Stimulated activated naive CD4-positive, alpha-beta T cell treated with Interleukin-2 at 50 U/mL for 16 hours (primary cell): Measurements from ENCODE around the gene AURKAIP1.

Experiments used
- DNase-seq: peaks from one replicate; lab custom pipeline; 2025; lab: John Stamatoyannopoulos, UW

AURKAIP1 gene

DNA sequence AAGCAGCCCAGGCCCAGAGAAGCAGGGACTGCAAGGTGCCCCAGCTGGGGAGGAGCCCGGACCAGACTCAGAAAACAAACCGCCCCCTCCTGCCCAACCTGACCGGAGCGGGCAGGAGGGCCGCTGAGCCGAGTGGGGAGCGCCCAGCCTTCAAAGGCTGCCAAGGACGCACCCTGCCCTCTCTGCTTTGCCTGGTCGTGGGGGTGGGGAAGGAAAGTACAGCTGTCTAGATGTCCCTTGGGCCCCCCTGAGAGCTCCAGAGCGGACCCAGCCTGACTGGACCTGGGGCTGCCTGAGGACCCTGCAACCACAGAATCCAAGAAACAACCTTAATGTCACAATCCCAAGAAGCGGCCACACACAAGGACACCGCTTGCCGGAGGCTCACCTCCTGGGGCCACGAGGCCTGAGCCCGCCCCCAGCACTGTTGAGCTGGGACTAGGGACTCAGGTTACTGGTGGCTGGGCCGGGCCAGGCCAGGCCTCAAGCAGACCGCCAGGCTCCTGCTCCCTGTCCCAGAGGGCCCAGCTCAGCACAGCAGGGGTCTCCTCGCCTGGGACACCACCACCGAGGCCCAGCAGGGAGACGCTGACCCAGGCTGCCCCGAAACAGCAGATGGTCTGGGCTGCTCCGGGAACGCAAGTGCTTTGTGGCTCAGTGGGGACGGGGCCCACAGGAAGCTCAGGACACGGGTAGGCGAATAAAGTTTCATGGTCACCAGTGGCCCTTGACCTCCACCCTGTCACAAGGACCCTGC, 27.2 kb downstream of the AURKAIP1 start:
- DNase-seq: no peak

GRCh38 chr1:1347026-1347595, 27.9 kb downstream of the AURKAIP1 start:
- DNase-seq: no peak

- no peak for DNase-seq
Measured at GRCh38 chr1:1346501-1346890, 28.5 kb downstream of the AURKAIP1 start.

DNA sequence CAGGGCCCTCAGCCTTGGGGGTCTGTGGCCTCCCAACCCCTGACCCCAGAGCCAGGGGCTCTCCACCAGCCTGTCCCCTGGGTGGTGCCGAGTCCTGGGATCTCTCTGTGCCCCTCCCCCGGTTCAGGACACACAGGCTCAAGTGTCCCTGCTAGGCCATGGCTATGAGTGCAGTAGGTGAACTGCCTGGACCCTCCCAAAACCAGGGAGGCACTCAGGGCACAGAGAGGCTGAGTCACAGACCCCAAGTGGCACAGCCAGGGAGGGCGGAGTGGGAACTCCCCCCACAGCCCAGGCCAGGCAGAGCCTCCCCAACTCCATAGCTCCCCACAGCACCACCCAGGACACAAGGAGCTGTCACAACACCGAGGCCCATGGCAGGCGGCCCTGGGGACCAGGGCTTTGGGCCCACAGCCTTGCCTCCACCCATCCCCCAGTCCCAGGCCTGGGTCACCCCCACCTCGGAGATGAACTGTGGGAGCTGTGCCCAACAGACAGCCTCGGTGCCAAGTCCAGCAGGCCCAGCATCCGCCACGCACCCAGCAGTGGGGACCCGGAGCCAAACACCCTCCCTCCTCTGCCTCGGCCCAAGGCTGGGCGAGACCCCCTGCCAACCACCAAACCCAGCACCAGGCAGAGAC, 29.0 kb downstream of the AURKAIP1 start:
- no peak for DNase-seq

DNA sequence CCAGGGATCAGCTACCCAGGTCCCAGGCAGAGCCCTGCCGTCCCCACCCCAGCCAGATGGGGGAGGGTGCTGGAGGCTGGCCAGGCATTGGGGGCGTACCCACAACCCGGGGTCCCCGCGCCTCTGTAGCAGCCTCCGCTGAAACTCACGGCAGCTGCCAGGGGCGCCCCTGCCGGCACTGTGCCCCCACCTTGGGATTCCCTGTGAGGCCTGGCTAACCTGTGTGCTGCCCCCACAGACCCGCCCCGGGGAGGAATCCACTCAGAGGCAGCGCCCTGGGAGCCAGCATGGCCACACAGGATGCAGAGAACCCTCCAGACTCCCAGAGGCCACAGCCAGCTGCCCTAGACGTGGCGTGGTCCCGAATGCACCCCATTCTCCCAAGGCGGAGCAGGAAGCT, 29.6 kb downstream of the AURKAIP1 start:
- DNase-seq: no peak

GRCh38 chr1:1344655-1345361, 30.2 kb downstream of the AURKAIP1 start:
- DNase-seq: peak; percentile 43

- no peak for DNase-seq
Measured at GRCh38 chr1:1343811-1344421, 31.1 kb downstream of the AURKAIP1 start.

DNA sequence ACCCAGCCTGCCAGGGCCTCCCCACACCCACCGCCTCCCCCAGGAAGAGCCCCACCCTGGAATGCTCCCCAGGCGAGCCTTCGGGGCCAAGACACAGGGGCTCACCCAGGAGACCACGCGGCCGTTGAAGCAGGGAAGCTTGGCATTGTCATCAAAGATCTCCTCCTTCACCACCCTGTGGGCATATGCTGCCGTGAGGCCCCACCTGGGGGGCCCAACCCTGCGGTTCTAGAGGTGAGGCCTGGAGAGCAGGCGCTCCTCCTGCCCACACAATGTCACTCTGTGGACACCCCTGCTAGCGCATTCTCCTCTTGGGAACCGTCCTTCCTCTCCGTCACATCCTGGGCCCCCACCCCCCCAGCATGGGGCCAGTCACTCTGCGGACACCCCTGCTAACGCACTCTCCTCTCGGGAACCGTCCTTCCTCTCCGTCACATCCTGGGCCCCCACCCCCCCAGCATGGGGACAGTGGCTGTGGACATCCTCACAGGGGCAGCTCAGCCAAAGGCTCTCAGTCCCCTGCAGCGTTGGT, 32.4 kb downstream of the AURKAIP1 start:
- DNase-seq: no peak

DNA sequence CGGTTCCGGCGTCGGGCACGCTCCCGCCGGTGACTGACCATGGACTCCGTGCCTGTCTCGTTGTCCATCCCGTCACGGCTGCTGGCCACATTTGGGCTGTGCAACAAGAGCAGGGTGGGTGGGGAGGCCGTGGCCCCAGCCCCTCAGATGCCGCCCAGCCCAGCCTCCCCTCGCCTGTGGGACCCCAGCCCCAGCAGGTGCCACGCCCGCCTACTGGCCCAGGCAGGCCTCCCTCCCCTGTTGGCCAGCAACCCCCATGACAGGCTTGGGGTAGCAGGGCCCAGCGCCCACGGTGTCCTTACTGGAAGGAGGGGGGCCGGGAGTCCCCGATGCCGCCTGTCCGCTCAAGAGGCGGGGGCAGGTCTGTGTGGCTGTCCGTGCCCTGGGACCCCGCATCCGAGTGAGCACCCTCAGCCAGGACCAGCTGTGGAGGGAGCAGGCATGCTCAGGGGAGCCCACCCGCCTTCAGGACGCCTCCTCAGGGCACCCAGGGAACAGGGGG, 32.9 kb downstream of the AURKAIP1 start:
- no peak for DNase-seq

- no peak for DNase-seq
Measured at GRCh38 chr1:1341549-1342021, 33.4 kb downstream of the AURKAIP1 start.

DNA sequence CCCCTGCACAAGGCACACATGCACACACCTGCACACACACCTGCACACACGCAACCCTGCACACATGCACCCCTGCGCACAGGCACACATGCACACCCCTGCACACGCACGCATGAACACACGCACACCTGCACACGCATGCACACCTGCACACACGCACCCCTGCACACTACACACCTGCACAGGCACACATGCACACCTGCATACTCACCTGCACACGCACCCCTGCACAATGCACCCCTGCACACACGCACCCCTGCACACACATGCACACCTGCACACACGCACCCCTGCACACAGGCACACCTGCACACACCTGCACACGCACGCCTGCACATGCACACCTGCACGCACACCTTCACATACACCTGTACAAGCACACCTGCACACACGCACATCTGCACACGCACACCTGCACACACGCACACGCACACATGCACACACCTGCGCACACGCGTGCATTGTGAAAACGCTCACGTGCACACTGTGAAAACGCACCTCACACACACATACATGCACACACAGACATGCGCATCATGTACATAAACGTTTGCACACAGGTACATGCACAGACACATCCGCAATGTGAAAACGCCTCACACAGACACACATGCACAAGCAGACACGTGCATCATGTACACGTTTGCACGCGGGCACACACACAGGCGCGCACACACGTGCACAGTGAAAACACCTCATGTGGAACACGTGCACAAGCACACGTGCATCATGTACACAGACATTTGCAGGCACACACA, 34.0 kb downstream of the AURKAIP1 start:
- DNase-seq: no peak

DNA sequence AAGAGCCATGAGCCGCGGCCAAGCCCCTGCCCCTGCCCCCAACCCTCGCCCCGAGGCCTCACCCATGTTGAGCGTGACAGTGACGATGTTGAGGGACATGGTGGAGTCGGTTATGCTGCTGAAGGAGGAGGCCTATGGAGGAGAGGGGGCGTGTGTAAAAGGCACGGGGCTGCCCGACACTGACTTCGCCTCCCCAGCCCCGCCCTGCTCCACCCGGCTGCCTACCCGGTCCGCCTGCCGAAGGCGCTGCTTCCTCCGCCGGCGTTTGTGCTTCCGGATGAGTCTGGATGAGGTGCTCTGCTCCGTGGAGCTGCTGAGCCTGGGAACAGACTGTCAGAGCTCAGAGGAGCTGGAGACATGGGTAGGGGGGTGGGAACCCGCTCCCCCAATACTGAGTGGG, 34.8 kb downstream of the AURKAIP1 start:
- no peak for DNase-seq

- no peak for DNase-seq
Measured at GRCh38 chr1:1338278-1338677, 36.7 kb downstream of the AURKAIP1 start.

- DNase-seq: no peak
Measured at GRCh38 chr1:1337793-1338147, 37.2 kb downstream of the AURKAIP1 start.

GRCh38 chr1:1336931-1337792, 37.8 kb downstream of the AURKAIP1 start:
- DNase-seq: no peak

GRCh38 chr1:1336446-1336845, 38.6 kb downstream of the AURKAIP1 start:
- DNase-seq: no peak

DNA sequence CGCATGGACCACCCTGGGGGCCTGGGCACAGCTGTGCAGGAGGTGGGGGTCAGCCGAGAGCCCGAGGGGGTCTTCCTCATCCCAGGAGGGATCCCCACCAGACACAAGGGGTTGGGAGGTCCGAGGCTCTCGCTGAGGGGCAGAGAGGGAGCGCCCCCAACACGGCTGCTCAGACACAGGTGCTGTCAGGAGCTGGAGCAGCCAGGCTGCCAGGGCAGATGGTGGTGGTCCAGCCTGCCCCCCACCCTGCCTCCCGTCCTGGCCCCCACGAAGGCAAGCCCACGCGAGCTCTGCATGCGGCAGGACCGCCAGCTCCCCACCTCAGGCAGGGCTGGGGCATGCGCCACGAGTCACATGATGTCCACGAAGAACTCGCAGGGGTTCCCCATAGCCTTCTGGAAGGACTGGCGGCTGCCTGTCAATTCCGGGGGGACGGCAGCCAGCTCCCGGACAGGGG, 39.2 kb downstream of the AURKAIP1 start:
- DNase-seq: no peak

DNA sequence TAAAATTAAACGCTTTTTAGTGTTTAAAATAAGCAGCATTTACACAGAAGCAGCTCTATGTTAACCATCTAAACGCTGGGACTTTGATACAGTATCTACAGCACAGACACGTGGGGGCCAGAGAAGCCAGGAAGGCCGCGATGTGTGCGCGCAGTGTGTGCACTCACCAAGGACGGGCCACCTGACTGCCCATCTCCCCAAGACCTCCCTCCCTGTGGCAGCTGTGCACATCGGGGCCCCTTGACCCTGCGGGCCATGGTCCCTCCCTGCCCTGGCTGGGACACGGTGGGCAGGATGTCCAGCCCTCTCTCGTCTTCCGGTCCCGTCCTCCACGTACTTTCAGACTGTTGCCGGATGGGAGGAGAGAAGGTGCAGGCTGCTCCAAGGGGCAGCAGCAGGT, 39.7 kb downstream of the AURKAIP1 start:
- DNase-seq: no peak

- DNase-seq: no peak
Measured at GRCh38 chr1:1334835-1335234, 40.2 kb downstream of the AURKAIP1 start.
